ENCODE data around the gene DRAXIN. TPM values are rescaled to one million over a fixed set of nuclear protein-coding genes. Genes with fewer than 3 reads are reported as not detected.

Gene DRAXIN
- total RNA-seq, 2 donors from 2014 or later = 0.12 to 0.30 TPM

- DNase-seq (no peak), ATAC-seq (replicated peaks in 1 of 2) (no peak)
- Mint-ChIP-seq H3K27me3 (ENCODE audit: low read depth) (no peaks in the 10 kb centered on the region), H3K27ac (no peak overlapping the region), H3K4me1 (ENCODE audit: low read depth) (peaks cover 56% of the 10 kb centered on the region), H3K9me3 (no peaks in the 10 kb centered on the region), H3K4me3 (no peak overlapping the region), H3K36me3 (ENCODE audit: insufficient read depth in 2 of 2) (no peaks in the 10 kb centered on the region)
Observed at GRCh38 chr1:11741919-11742558, 50.5 kb downstream of the DRAXIN start.

- no peak for ATAC-seq (replicated peaks in 1 of 2)
- peaks cover 53% of the 10 kb centered on the region for H3K4me1 Mint-ChIP-seq (ENCODE audit: low read depth)
- H3K27me3 Mint-ChIP-seq (ENCODE audit: low read depth) = no peaks in the 10 kb centered on the region
- H3K36me3 Mint-ChIP-seq (ENCODE audit: insufficient read depth in 2 of 2) = no peaks in the 10 kb centered on the region
- H3K9me3 Mint-ChIP-seq = no peaks in the 10 kb centered on the region
- H3K27ac Mint-ChIP-seq = no peak overlapping the region
- H3K4me3 Mint-ChIP-seq = no peak overlapping the region
- no peak for DNase-seq
Observed at GRCh38 chr1:11744287-11744686, 52.8 kb downstream of the DRAXIN start.

GRCh38 chr1:11746092-11746491 is 54.6 kb downstream of the DRAXIN start:
- no peak overlapping the region for H3K4me3 Mint-ChIP-seq
- DNase-seq = no peak
- ATAC-seq (replicated peaks in 1 of 2) = no peak
- H3K27me3 Mint-ChIP-seq (ENCODE audit: low read depth) = no peaks in the 10 kb centered on the region
- no peaks in the 10 kb centered on the region for H3K9me3 Mint-ChIP-seq
- H3K27ac Mint-ChIP-seq = peak overlapping the region; percentile 26
- H3K4me1 Mint-ChIP-seq (ENCODE audit: low read depth) = peaks cover 38% of the 10 kb centered on the region
- H3K36me3 Mint-ChIP-seq (ENCODE audit: insufficient read depth in 2 of 2) = no peaks in the 10 kb centered on the region

DNA sequence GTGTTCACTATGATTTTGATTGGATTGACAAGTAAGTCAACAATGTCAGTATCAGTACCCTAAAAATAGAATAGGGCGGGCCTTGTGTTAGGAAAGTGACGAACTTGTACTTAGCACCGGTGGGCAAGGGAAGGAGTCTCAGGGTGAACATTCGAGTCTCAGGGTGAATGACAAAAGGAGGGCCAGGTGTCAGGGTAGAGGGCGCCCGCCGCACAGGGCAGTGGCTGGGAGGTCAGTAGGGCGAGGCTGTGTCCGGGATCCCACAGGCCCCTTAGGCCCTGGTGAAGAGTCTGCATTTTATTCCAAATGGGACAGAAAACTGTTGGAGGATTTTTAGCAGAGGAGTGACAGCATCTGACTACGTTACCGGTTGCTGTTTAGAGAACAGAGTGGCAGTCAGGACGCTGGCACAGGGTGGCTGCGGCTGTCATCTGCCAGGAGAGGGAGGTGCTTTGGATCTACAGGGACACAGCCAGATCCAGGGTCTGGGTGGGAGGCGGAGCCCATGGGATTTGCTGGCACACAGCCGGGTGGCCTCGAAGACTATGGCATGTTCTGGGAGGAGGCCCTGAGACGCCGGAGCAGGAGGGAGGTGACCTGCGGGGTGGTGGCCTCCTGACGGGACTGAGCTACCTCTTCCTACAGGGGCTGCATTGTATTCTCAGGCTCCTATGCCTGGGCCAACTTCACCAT is 55.4 kb downstream of the DRAXIN start:
- ATAC-seq (replicated peaks in 1 of 2) (no peak), DNase-seq (no peak)
- Mint-ChIP-seq H3K9me3 (no peaks in the 10 kb centered on the region), H3K36me3 (ENCODE audit: insufficient read depth in 2 of 2) (no peaks in the 10 kb centered on the region), H3K27ac (no peak overlapping the region), H3K27me3 (ENCODE audit: low read depth) (no peaks in the 10 kb centered on the region), H3K4me3 (no peak overlapping the region), H3K4me1 (ENCODE audit: low read depth) (peaks cover 30% of the 10 kb centered on the region)

GRCh38 chr1:11748294-11749202 is 57.0 kb downstream of the DRAXIN start:
- ATAC-seq (replicated peaks in 1 of 2) = peak; percentile 41 to 56
- no peak overlapping the region for H3K4me3 Mint-ChIP-seq

GRCh38 chr1:11749203-11749689 is 57.7 kb downstream of the DRAXIN start:
- Mint-ChIP-seq H3K4me1 (ENCODE audit: low read depth) (peaks cover 21% of the 10 kb centered on the region), H3K4me3 (no peak overlapping the region), H3K27me3 (ENCODE audit: low read depth) (no peaks in the 10 kb centered on the region), H3K36me3 (ENCODE audit: insufficient read depth in 2 of 2) (no peaks in the 10 kb centered on the region), H3K27ac (no peak overlapping the region), H3K9me3 (no peaks in the 10 kb centered on the region)
- ATAC-seq (replicated peaks in 1 of 2) (peak; percentile 90 to 96), DNase-seq (peak; percentile 65 to 75)

More at GRCh38 chr1:11748294-11749202, 57.0 kb downstream of the DRAXIN start:
- no peaks in the 10 kb centered on the region for H3K9me3 Mint-ChIP-seq
- no peaks in the 10 kb centered on the region for H3K36me3 Mint-ChIP-seq (ENCODE audit: insufficient read depth in 2 of 2)
- H3K27ac Mint-ChIP-seq = no peak overlapping the region
- no peaks in the 10 kb centered on the region for H3K27me3 Mint-ChIP-seq (ENCODE audit: low read depth)
- DNase-seq = no peak
- H3K4me1 Mint-ChIP-seq (ENCODE audit: low read depth) = peaks cover 21% of the 10 kb centered on the region

DNA sequence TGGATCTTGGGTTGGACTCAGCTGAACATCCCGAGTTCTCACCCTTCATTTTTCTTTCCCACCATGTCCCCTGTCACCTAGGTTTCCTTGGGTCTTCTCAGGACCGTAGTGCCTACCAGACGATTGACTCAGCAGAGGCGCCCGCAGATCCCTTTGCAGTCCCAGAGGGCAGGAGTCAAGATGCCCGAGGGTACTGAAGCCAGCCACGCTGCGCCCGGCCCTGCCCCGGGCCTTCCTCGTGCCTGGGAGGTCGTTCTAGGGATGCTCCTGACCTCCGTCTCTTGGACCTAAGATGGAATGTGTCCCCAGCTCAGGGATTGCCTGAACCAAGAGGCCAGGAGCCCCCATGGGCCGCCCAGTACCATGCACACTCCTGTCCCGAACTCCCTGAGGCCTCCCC is 58.5 kb downstream of the DRAXIN start:
- Mint-ChIP-seq H3K27ac (no peak overlapping the region), H3K9me3 (no peaks in the 10 kb centered on the region), H3K36me3 (ENCODE audit: insufficient read depth in 2 of 2) (no peaks in the 10 kb centered on the region), H3K4me1 (ENCODE audit: low read depth) (peaks cover 21% of the 10 kb centered on the region), H3K4me3 (no peak overlapping the region), H3K27me3 (ENCODE audit: low read depth) (no peaks in the 10 kb centered on the region)
- no peak for ATAC-seq (replicated peaks in 1 of 2)
- no peak for DNase-seq

- no peak for ATAC-seq (replicated peaks in 1 of 2)
- no peak for DNase-seq
- Mint-ChIP-seq H3K36me3 (ENCODE audit: insufficient read depth in 2 of 2) (no peaks in the 10 kb centered on the region), H3K27ac (no peak overlapping the region), H3K27me3 (ENCODE audit: low read depth) (no peaks in the 10 kb centered on the region), H3K9me3 (no peaks in the 10 kb centered on the region), H3K4me3 (no peak overlapping the region), H3K4me1 (ENCODE audit: low read depth) (peaks cover 14% of the 10 kb centered on the region)
Observed at GRCh38 chr1:11751087-11751486, 59.6 kb downstream of the DRAXIN start.

GRCh38 chr1:11752359-11753088 is 61.0 kb downstream of the DRAXIN start:
- Mint-ChIP-seq H3K4me3 (no peak overlapping the region), H3K9me3 (no peaks in the 10 kb centered on the region), H3K27ac (no peak overlapping the region), H3K36me3 (ENCODE audit: insufficient read depth in 2 of 2) (no peaks in the 10 kb centered on the region), H3K4me1 (ENCODE audit: low read depth) (peaks cover 9% of the 10 kb centered on the region), H3K27me3 (ENCODE audit: low read depth) (no peaks in the 10 kb centered on the region)
- no peak for DNase-seq
- no peak for ATAC-seq (replicated peaks in 1 of 2)

DNA sequence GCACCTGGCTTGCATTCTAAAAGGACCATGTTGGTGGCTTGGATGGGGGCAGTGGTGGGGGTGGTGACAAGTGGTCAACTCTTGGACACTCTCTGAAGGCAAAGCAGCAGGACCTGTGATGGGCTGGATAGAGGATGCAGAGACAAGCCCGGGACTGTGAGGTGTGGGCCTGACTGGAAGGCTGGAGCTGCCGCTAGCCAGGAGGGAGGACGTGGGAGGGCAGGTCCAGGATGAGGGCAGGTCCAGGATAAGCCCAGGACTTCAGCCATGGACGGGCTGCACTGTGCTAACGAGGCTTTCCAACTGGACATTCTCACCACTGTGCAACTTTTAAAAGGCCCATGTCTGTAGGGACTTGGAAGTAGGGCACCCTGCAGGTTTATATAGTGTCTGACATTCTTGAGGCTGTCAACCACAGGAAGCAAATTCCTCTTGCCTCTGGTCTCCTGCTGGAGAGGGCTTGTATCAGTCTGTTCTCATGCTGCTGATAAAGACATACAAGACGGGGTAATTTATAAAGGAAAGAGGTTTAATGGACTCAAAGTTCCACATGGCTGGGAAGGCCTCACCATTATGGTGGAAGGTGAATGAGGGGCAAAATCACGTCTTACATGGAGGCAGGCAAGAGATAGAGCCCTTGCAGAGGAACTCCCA is 62.2 kb downstream of the DRAXIN start:
- DNase-seq (no peak), ATAC-seq (replicated peaks in 1 of 2) (no peak)
- peaks cover 6% of the 10 kb centered on the region for H3K4me1 Mint-ChIP-seq (ENCODE audit: low read depth)
- H3K4me3 Mint-ChIP-seq = no peak overlapping the region
- no peak overlapping the region for H3K27ac Mint-ChIP-seq
- H3K36me3 Mint-ChIP-seq (ENCODE audit: insufficient read depth in 2 of 2) = no peaks in the 10 kb centered on the region
- H3K9me3 Mint-ChIP-seq = no peaks in the 10 kb centered on the region
- H3K27me3 Mint-ChIP-seq (ENCODE audit: low read depth) = no peaks in the 10 kb centered on the region

DNA sequence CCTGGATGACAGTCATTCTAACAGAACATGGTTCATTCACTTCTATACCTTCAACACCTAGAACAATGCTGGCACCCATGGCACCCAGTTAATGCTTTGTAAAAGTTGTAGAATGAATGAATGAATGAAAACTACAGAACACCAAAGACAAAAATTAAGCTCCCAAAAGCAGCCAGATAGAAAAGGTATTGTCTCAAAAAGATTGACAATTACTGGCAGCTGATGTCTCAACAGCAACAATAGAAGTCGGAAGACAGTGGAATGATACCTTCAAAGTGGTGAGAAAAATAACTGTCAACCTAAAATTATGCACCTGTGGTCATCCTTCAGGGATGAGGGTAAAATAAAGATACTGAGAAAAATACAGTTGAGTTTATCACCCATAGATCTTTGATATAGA is 65.5 kb downstream of the DRAXIN start:
- peaks cover 6% of the 10 kb centered on the region for H3K4me1 Mint-ChIP-seq (ENCODE audit: low read depth)
- no peak for DNase-seq
- H3K36me3 Mint-ChIP-seq (ENCODE audit: insufficient read depth in 2 of 2) = no peaks in the 10 kb centered on the region
- H3K27me3 Mint-ChIP-seq (ENCODE audit: low read depth) = peaks cover 8% of the 10 kb centered on the region
- H3K4me3 Mint-ChIP-seq = no peak overlapping the region
- no peaks in the 10 kb centered on the region for H3K9me3 Mint-ChIP-seq
- H3K27ac Mint-ChIP-seq = no peak overlapping the region
- no peak for ATAC-seq (replicated peaks in 1 of 2)

DNA sequence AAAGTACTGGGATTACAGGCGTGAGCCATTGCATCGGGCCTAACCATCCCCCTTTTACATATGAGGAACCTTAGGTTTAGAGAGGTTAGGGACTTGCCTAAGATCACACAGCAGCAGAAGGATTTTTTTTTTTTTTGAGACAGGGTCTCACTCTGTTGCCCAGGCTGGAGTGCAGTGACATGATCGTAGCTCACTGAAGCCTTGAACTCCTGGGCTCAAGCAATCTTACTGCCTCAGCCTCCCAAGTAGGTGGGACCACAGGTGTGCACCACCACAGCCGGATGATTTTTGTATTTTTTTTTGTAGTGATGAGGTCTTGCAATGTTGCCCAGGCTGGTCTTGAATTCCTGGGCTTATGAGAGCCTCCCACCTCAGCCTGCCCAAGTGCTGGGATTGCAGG is 68.3 kb downstream of the DRAXIN start:
- ATAC-seq (replicated peaks in 1 of 2) = no peak
- H3K36me3 Mint-ChIP-seq (ENCODE audit: insufficient read depth in 2 of 2) = no peaks in the 10 kb centered on the region
- H3K9me3 Mint-ChIP-seq = no peaks in the 10 kb centered on the region
- DNase-seq = no peak
- H3K4me3 Mint-ChIP-seq = no peak overlapping the region
- peaks cover 27% of the 10 kb centered on the region for H3K27me3 Mint-ChIP-seq (ENCODE audit: low read depth)
- H3K27ac Mint-ChIP-seq = no peak overlapping the region
- H3K4me1 Mint-ChIP-seq (ENCODE audit: low read depth) = peaks cover 12% of the 10 kb centered on the region

All from activated T-cell treated with anti-CD3 and anti-CD28 coated beads, Interleukin-2, amount 50 U/mL, for 72 hours (primary cell).